Skeletal muscle cell (primary cell): ENCODE data around the gene PCP4L1.
A peak's percentile ranks its signal among the peaks of the same experiment; 100 is the strongest.
"Not testable (repeated sequence)": the region's sequence is repeated elsewhere in the genome, so short reads cannot be mapped to it uniquely, and the experiment has no call there.

Source experiments
- DNase-seq: peaks from one replicate; pipeline ENCODE4 v3.0.0-alpha.2; 2010; ENCODE audit warnings: low read depth
- H3K4me3 ChIP-seq: 2 replicates; pipeline ENCODE4 v1.5.1; 2011; ENCODE audit warnings: low read depth, mild to moderate bottlenecking, control low read depth, low read length, moderate library complexity

PCP4L1 gene

GRCh38 chr1:161307892-161308638 lies 49.5 kb downstream of the PCP4L1 start:
- DNase-seq, result peak; percentile 37
- no peak overlapping the region for H3K4me3 ChIP-seq

GRCh38 chr1:161309868-161310267 lies 51.3 kb downstream of the PCP4L1 start, which contains the start of gene MPZ:
Gene MPZ (minus strand): TSS chr1:161309968. CDS start chr1:161309905, 63 bp downstream.
- DNase-seq, result no peak
- H3K4me3 ChIP-seq, result no peak within 1 kb of the TSS

DNA sequence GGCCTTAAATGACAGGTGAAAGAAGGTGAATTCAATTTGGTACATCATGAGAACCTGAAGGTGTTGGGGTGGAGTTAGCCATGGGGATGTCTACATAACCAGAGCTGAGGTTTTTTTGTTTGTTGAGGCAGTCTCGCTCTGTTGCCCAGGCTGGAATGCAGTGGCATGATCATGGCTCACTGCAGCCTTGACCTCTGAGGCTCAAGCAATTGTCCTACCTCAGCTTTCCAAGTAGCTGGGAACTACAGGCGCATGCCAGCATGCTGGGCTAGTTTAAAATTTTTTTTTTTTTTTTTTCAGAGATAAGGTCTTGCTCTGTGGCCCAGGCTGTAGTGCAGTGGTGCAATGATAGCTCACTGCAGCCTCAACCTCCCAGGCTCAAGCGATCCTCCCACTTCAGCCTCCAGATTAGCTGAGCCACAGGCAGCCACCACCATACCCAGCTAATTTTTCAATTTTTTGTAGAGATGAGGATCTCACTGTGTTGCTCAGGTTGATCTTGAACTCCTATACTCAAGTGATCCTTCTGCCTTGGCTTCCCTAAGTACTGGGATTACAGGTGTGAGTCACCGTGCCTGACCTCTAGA lies 53.1 kb downstream of the PCP4L1 start:
- DNase-seq, result no peak

DNA sequence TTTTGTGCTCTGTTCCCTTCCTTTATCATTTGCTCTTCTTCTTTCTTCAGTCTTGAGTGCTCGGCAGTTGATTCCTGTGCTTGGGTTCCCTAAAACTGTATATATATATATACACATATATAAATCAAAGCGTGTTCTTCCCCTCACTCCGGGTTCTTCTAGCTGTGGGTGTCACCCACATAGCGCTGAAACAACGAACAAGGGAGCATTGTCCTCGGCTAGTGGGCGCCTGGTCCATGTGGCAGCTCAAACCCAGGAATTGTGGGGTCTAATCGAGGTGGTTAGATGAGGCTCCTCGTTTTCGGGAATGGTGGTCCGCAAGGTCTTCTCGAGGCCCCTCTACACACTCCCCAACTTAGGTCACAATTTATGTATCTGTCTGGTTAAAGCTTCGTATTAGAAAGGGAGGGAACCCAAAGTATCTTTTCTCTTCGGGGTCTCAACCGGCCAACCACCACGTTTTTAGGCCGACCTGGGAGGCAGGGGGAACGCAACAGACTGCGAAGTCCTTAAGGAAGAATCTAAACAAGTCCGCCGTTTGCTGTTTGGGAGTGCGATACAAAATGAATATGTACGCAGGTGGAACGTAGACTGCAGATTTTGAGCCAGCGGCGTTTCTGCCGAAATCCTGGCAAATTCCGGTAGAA lies 55.1 kb downstream of the PCP4L1 start:
- DNase-seq, result no peak
- peak overlapping the region; percentile 97 for H3K4me3 ChIP-seq

More for the DNA sequence above, 53.1 kb downstream of the PCP4L1 start:
- H3K4me3 ChIP-seq, result no peak overlapping the region

DNA sequence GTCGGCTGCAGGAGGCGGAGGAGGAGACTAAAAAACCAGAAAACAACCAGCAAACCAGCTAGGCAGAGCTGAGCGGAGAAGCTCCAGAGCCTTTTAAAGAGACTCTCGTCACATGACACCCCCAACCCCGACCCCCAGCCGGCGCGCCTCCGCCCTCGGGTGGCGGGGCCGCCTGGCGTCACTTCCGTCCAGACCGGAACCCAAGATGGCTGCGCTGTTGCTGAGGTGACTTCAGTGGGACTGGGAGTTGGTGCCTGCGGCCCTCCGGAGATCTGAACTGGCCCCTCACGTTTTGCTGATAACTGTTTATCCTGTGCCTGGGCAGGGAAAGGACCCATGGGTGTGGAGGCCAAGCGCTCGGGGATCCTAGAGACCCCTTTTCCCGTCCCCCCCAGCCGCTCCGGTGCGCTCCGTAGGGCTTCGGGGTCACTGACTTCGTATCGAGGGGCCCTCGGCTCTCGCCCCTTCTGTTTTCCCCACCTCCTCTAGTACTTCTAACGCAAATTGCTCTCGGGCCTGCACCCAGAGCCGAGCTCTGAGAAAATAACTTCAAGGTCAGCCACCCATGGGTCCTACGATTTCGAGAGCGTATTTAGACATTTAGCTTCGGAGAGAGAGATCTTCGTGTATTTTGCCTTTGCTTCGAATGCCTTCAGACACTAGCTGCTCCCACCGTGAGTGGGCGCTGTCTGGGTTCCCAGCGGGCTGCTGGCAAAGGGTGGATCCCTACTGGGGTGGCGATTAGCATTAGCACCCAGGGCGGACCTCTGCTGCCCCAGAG lies 55.8 kb downstream of the PCP4L1 start, which contains the start of gene SDHC:
TSS of gene SDHC (plus strand) at position 181 of the 781 bp plus-strand sequence. CDS start at position 206, 25 bp downstream.
- DNase-seq, result peak; percentile 62
- H3K4me3 ChIP-seq, result peak within 1 kb of the TSS; percentile 97

GRCh38 chr1:161315841-161316674 lies 57.5 kb downstream of the PCP4L1 start:
- DNase-seq, H3K4me3 ChIP-seq: not testable (repeated sequence)

GRCh38 chr1:161324020-161324419 lies 65.5 kb downstream of the PCP4L1 start:
- no peak for DNase-seq
- H3K4me3 ChIP-seq, result no peak overlapping the region

GRCh38 chr1:161330346-161330745 lies 71.8 kb downstream of the PCP4L1 start:
- DNase-seq, result no peak
- no peak overlapping the region for H3K4me3 ChIP-seq

- DNase-seq, result no peak
- no peak overlapping the region for H3K4me3 ChIP-seq
These were observed 74.6 kb downstream of the PCP4L1 start for GRCh38 chr1:161333166-161333565.
